PFSK-1 (cell line): Measurements from ENCODE around the gene MN1.

ENCODE experiments used
- POLR2AphosphoS5 ChIP-seq: IDR thresholded peaks from 2 replicates; pipeline ENCODE4 v1.6.1; 2012; ENCODE audit warnings: low read depth, mild to moderate bottlenecking, control low read depth, low read length, moderate library complexity
- REST ChIP-seq, 2 experiments: IDR thresholded peaks; 2 replicates each; pipeline versions ENCODE4 v1.6.1 to v1.8.0; 2011 to 2012; ENCODE audit warnings: low read depth in 2 of 2, low read length in 2 of 2, control low read depth in 1 of 2, inconsistent platforms in 1 of 2, mild to moderate bottlenecking in 1 of 2, moderate library complexity in 1 of 2; ENCODE audit not compliant: insufficient read depth in 1 of 2
- SIN3A ChIP-seq: IDR thresholded peaks from 2 replicates; pipeline ENCODE4 v1.6.1; 2012; ENCODE audit warnings: mild to moderate bottlenecking, low read length, moderate library complexity, borderline replicate concordance; ENCODE audit not compliant: insufficient read depth
- TAF1 ChIP-seq: IDR thresholded peaks from 2 replicates; pipeline ENCODE4 v1.6.1; 2012; ENCODE audit warnings: low read length, control low read depth, borderline replicate concordance; ENCODE audit not compliant: insufficient read depth

- TF ChIP-seq POLR2AphosphoS5 (no peak), REST (IDR thresholded peaks at IDR 0.05; ENCODE audit: insufficient read depth in 1 of 2, low read depth in 2 of 2, low read length in 2 of 2) (no peak), SIN3A (no peak), TAF1 (no peak)
Observed at GRCh38 chr22:27809700-27810608, 8.4 kb upstream of the MN1 start.
